Endothelial cell of umbilical vein (primary cell): Measurements from ENCODE around the gene TTC39A. TPM values are rescaled to one million over a fixed set of nuclear protein-coding genes. Genes with fewer than 3 reads are reported as not detected.

ENCODE experiments used
- BruUV-seq: library from RNA; stranded (reverse); fragments of 400-500 nt; replicated peaks from 2 replicates; lab custom pipeline; 2021; lab: Mats Ljungman, UMichigan
- CTCF ChIA-PET: fragments of 300-600, 350-600 bp; sonication (Branson Sonifier 250); formaldehyde crosslinking; loops from one replicate; lab custom pipeline; 2021; ENCODE audit warnings: antibody characterized with exemption, inconsistent platforms; lab: Charles Lee
- POLR2A ChIA-PET: fragments of 300-600, 350-600 bp; sonication (Branson Sonifier 250); formaldehyde crosslinking; loops from one replicate; lab custom pipeline; 2021; ENCODE audit warnings: antibody characterized with exemption, inconsistent platforms; lab: Charles Lee
- DNase-seq: peaks from one replicate; pipeline ENCODE4 v3.0.0-alpha.2; 2011; ENCODE audit warnings: low read depth, low spot score
- FAIRE-seq: peaks from 2 replicates; lab custom pipeline; 2011; peaks lifted over from hg19 to GRCh38; lab: Jason Lieb, UNC
- H2AFZ ChIP-seq: 2 replicates; pipeline ENCODE4 v1.6.0; 2012; ENCODE audit warnings: low read depth, low read length, control low read depth, inconsistent platforms
- H3K27ac ChIP-seq: 2 replicates; pipeline ENCODE4 v1.5.1; 2011; ENCODE audit warnings: low read depth, mild to moderate bottlenecking, control low read depth, low read length, moderate library complexity; ENCODE audit not compliant: insufficient read depth
- H3K27me3 ChIP-seq, 2 experiments: 2 replicates each; pipeline versions ENCODE4 v1.6.0 to v1.6.1; 2011; ENCODE audit warnings: low read length in 2 of 2, mixed read lengths in 1 of 2; ENCODE audit not compliant: control insufficient read depth in 2 of 2, insufficient read depth in 2 of 2
- H3K36me3 ChIP-seq, 2 experiments: 2 replicates in 1 of 2; 3 replicates in 1 of 2; pipeline ENCODE4 v1.5.1; 2011; ENCODE audit warnings: low read length in 2 of 2, mild to moderate bottlenecking in 1 of 2, moderate library complexity in 1 of 2; ENCODE audit not compliant: control insufficient read depth in 2 of 2, insufficient read depth in 2 of 2; ENCODE audit errors: extremely low read depth in 1 of 2
- H3K4me1 ChIP-seq: 3 replicates; pipeline ENCODE4 v1.5.1; 2011; ENCODE audit warnings: mild to moderate bottlenecking, low read length; ENCODE audit not compliant: control insufficient read depth, insufficient read depth; ENCODE audit errors: extremely low read depth
- H3K4me2 ChIP-seq: 2 replicates; pipeline ENCODE4 v1.6.1; 2011; ENCODE audit warnings: low read length, control low read depth, mixed read lengths; ENCODE audit not compliant: insufficient read depth
- H3K4me3 ChIP-seq, 3 experiments: fragments of 200-600 bp in 1 of 3; sonication (generic), shearing (Covaris generic) in 1 of 3; replicated peaks in 1 of 3; 2 replicates each; pipeline ENCODE4 v1.5.1; 2011 to 2016; ENCODE audit warnings: control low read depth in 3 of 3, low read length in 3 of 3, mild to moderate bottlenecking in 2 of 3, inconsistent platforms in 1 of 3, low read depth in 1 of 3, moderate library complexity in 1 of 3; ENCODE audit not compliant: insufficient read depth in 1 of 3
- H3K79me2 ChIP-seq: 2 replicates; pipeline ENCODE4 v1.6.0; 2012; ENCODE audit warnings: low read length, inconsistent platforms; ENCODE audit not compliant: control insufficient read depth, insufficient read depth
- H3K9ac ChIP-seq: replicated peaks from 2 replicates; pipeline ENCODE3; 2011; ENCODE audit warnings: low read length, control low read depth; ENCODE audit not compliant: insufficient read depth; ENCODE audit errors: extremely low read depth
- H3K9me1 ChIP-seq: replicated peaks from 3 replicates; pipeline ENCODE4 v1.6.0; 2011; ENCODE audit warnings: mild to moderate bottlenecking, low read length; ENCODE audit not compliant: control insufficient read depth, insufficient read depth; ENCODE audit errors: extremely low read depth
- H3K9me3 ChIP-seq: replicated peaks from 2 replicates; pipeline ENCODE4 v1.5.1; 2012; ENCODE audit warnings: low read length, inconsistent platforms; ENCODE audit not compliant: control insufficient read depth, insufficient read depth
- H4K20me1 ChIP-seq: replicated peaks from 2 replicates; pipeline ENCODE3; 2011; ENCODE audit warnings: mild to moderate bottlenecking, low read length; ENCODE audit not compliant: control insufficient read depth, insufficient read depth; ENCODE audit errors: extremely low read depth
- EZH2 ChIP-seq: IDR thresholded peaks from 2 replicates; pipeline ENCODE4 v1.6.1; 2012; ENCODE audit warnings: borderline replicate concordance, low read depth, mild to moderate bottlenecking, moderate library complexity, low read length, inconsistent platforms; ENCODE audit not compliant: severe bottlenecking
- FOS ChIP-seq: IDR thresholded peaks from 2 replicates; pipeline ENCODE4 v1.6.1; 2011; ENCODE audit warnings: mild to moderate bottlenecking, low read length, moderate library complexity, borderline replicate concordance; ENCODE audit not compliant: insufficient read depth
- JUN ChIP-seq: IDR thresholded peaks from 2 replicates; pipeline ENCODE4 v1.6.1; 2011; ENCODE audit warnings: borderline replicate concordance, low read depth; ENCODE audit not compliant: insufficient read length, insufficient read depth
- MYC ChIP-seq: IDR thresholded peaks from one replicate; pipeline ENCODE4 v1.6.1; 2011; ENCODE audit warnings: mild to moderate bottlenecking, low read depth, low read length
- POLR2A ChIP-seq: IDR thresholded peaks from 2 replicates; pipeline ENCODE4 v1.6.1; 2012; ENCODE audit warnings: low read depth, mild to moderate bottlenecking, control low read depth, low read length
- POLR2AphosphoS5 ChIP-seq: IDR thresholded peaks from 2 replicates; pipeline ENCODE4 v1.6.1; 2012; ENCODE audit warnings: low read depth, mild to moderate bottlenecking, control low read depth, low read length, moderate library complexity; ENCODE audit not compliant: insufficient read depth
- dilution Hi-C: fragments of 300-500 bp; cut with MboI; formaldehyde crosslinking; loops from one replicate; pipeline ENCODE4 v1.15.0; 2019; ENCODE audit warnings: low sequenced_read_pairs; ENCODE audit not compliant: extremely low pct_ligation_motif_present
- intact Hi-C: fragments of 100-400 bp; cut with micrococcal nuclease; formaldehyde crosslinking; loops from one replicate; pipeline ENCODE4 v1.10.0; 2022
- polyA plus RNA-seq, 4 experiments: library from polyadenylated mRNA; depleted of rRNA in 3 of 4; stranded (reverse) in 3 of 4; unstranded in 1 of 4; fragments of >200 nt; gene quantifications; 2 replicates each; pipeline versions ENCODE4 v1.2.1 to v1.2.3, GENCODE V29; 2011 to 2012; ENCODE audit warnings: missing spikeins in 1 of 4
- total RNA-seq: library from RNA; stranded (reverse); gene quantifications from 2 replicates; pipeline ENCODE4 v1.2.3, GENCODE V29; 2021
- TF ChIP-seq, protein P1 (sequence below): IDR thresholded peaks from 2 replicates; pipeline ENCODE4 v1.6.1; 2011; ENCODE audit not compliant: insufficient read depth, insufficient read length

The TTC39A gene
- total and polyA plus RNA-seq, 2 donors (not counting 3 experiments of a cell fraction or from before 2014, with no cell fraction given), result 1.1 to 1.7 TPM

DNA sequence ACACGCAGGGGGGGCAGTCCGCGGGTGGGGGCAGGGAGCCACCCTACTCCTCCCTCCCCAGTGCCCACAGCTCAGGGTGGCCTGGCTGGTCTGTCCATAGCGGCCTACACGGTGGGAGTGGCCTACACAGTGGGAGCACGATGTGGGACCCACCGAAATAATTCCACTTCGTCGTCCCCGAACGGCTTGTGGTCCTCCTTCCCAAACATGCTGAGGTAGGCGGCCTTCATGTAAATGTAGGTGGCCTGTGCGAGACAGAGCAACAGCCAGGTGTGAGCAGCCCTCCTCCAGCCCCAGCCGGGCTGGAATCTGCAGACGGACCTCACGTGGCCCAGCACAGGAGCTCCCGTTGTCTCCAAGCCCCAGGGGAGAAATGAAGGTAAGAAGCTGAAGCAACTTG, 34.4 kb downstream of the TTC39A start:
- Histone ChIP-seq H3K9ac (no peak overlapping the region), H4K20me1 (no peaks in the 10 kb centered on the region), H3K9me1 (no peaks in the 10 kb centered on the region), H2AFZ (peak overlapping the region; percentile 69), H3K79me2 (no peaks in the 10 kb centered on the region), H3K27ac (no peak overlapping the region), H3K36me3 (no peaks in the 10 kb centered on the region), H3K4me3 (no peak overlapping the region), H3K9me3 (no peaks in the 10 kb centered on the region), H3K4me2 (no peak overlapping the region), H3K4me1 (peaks cover 9% of the 10 kb centered on the region), H3K27me3 (no peaks in the 10 kb centered on the region)
- intact Hi-C loops (loop anchor here (1.0 to 10.0 kb wide), 7 partner anchors 31 to 521 kb away; partner anchors contain the start of gene FAF1), dilution Hi-C loops (no loop called here)
- CTCF ChIA-PET, result interaction anchor here (0.6 to 5.5 kb wide), 16 partner anchors 8 to 1323 kb away, joined by 3 to 63 read pairs (median 8); partner anchors contain the start of gene RNF11
- DNase-seq, result no peak
- TF ChIP-seq POLR2A, result no peak
- TF ChIP-seq, protein P1, sequence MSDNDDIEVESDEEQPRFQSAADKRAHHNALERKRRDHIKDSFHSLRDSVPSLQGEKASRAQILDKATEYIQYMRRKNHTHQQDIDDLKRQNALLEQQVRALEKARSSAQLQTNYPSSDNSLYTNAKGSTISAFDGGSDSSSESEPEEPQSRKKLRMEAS, result no peak
- TF ChIP-seq EZH2, result no peak
- TF ChIP-seq MYC, result no peak
- no TSS peak for BruUV-seq
- no peak for FAIRE-seq
- POLR2A ChIA-PET, result no interaction called here

DNA sequence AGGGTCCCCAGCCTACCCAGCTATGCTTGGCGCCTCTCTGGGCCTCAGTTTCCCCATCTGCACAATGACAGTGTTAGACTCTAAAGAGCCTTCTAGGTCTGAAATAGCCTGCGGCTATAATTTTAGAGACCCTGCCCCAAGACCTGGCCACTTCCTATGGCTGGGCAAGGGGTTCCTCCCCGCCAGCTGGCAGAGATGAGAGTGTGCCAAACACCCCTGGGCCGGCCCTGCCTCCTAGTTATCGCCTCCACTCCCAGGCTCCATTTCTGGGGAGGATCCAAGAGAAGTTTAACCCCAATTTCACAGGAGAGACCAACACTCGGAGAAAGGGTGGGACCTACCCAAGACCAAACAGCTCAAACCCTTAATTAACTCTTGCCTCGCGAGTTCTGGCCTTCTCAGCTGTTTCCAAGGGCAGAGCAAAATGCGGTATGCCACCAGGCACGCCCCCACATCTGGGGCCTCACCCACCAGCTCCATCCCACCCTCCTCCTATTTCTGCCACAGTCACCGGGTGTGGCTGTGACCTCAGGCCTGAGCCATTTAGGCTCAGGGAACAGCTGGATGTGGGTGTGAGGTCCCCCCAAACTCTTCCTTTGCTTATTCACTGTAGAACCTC, 35.7 kb downstream of the TTC39A start:
- TF ChIP-seq MYC (no peak), POLR2AphosphoS5 (no peak), FOS (no peak), JUN (no peak), EZH2 (no peak)
- Histone ChIP-seq H3K27me3 (no peaks in the 10 kb centered on the region), H2AFZ (no peak overlapping the region), H4K20me1 (no peaks in the 10 kb centered on the region), H3K4me1 (peaks cover 9% of the 10 kb centered on the region), H3K79me2 (no peaks in the 10 kb centered on the region), H3K9ac (no peak overlapping the region), H3K4me3 (no peak overlapping the region), H3K9me1 (no peaks in the 10 kb centered on the region), H3K4me2 (no peak overlapping the region), H3K9me3 (no peaks in the 10 kb centered on the region), H3K36me3 (no peaks in the 10 kb centered on the region), H3K27ac (no peak overlapping the region)
- FAIRE-seq (no peak), DNase-seq (no peak)
- ChIA-PET POLR2A (no interaction called here), CTCF (interaction anchor here (1.0 to 5.5 kb wide), 7 partner anchors 11 to 104 kb away, joined by 3 to 63 read pairs (median 4); no protein-coding TSS in a partner anchor)
- dilution Hi-C loops, result no loop called here
- no TSS peak for BruUV-seq
- intact Hi-C loops, result loop anchor here (10.0 kb wide), 3 partner anchors 210 to 520 kb away; partner anchors contain the start of gene FAF1
